Gastroesophageal sphincter (tissue), 3 donors: ENCODE measurements around the gene KCNT1.

ENCODE experiments used
- POLR2A ChIP-seq, 2 donors: fragments of 450-650 bp; IDR thresholded peaks; one replicate each; pipeline ENCODE4 v1.6.1; 2017; ENCODE audit warnings: antibody characterized with exemption in 2 of 2, mild to moderate bottlenecking in 2 of 2, moderate library complexity in 1 of 2
- TF ChIP-seq, protein P1 (sequence below), 4 experiments: fragments of 200-600 bp in 2 of 4; fragments of 450-650 bp in 2 of 4; sonication (generic) in 1 of 4; IDR thresholded peaks; one replicate each; pipeline ENCODE4 v1.5.1; 2017 to 2019; ENCODE audit warnings: antibody characterized with exemption in 4 of 4, mild to moderate bottlenecking in 2 of 4, moderate library complexity in 2 of 4

DNA sequence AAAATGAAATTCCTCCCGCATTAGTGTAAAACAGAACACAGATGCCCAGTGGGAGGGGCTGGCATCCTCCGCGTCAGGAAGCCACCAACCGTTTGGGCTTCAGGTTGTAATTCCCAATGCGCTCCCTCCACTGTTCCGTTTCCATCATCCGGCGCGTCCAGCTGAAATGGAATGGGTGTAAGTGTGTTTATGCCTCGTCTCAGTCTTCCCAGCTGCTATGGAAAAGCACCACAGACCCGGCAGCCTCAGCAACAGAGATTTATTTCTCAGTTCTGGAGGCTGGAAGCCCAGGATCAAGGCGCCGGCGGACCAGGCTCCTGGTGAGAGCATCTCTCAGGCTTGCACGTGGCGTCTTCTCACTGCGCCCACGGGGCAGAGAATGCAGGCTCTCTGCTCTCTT is 20.4 kb downstream of the KCNT1 start:
- TF ChIP-seq POLR2A (IDR thresholded peaks at IDR 0.05): no peak
- TF ChIP-seq, protein P1, sequence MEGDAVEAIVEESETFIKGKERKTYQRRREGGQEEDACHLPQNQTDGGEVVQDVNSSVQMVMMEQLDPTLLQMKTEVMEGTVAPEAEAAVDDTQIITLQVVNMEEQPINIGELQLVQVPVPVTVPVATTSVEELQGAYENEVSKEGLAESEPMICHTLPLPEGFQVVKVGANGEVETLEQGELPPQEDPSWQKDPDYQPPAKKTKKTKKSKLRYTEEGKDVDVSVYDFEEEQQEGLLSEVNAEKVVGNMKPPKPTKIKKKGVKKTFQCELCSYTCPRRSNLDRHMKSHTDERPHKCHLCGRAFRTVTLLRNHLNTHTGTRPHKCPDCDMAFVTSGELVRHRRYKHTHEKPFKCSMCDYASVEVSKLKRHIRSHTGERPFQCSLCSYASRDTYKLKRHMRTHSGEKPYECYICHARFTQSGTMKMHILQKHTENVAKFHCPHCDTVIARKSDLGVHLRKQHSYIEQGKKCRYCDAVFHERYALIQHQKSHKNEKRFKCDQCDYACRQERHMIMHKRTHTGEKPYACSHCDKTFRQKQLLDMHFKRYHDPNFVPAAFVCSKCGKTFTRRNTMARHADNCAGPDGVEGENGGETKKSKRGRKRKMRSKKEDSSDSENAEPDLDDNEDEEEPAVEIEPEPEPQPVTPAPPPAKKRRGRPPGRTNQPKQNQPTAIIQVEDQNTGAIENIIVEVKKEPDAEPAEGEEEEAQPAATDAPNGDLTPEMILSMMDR (IDR thresholded peaks at IDR 0.05): no peak
